Epithelial cell of proximal tubule (primary cell): ENCODE measurements around the gene SMAD6. TPM values are rescaled to one million over a fixed set of nuclear protein-coding genes. Genes with fewer than 3 reads are reported as not detected.
A peak's percentile ranks its signal among the peaks of the same experiment; 100 is the strongest.

ENCODE experiments used
- DNase-seq: peaks from one replicate; pipeline ENCODE4 v3.0.0-alpha.2; 2011; ENCODE audit warnings: low read depth
- H3K4me3 ChIP-seq: 2 replicates; pipeline ENCODE4 v1.5.1; 2011; ENCODE audit warnings: low read depth, mild to moderate bottlenecking, low read length
- total RNA-seq: library from RNA; depleted of rRNA; stranded (reverse); fragments of >200 nt; gene quantifications from 2 replicates; pipeline ENCODE4 v1.2.3, GENCODE V29; 2015
- TF ChIP-seq, protein P1 (sequence below): conservative IDR thresholded peaks from 2 replicates; pipeline ENCODE4 v1.5.1; 2012; ENCODE audit warnings: low read depth, mild to moderate bottlenecking, low read length

The SMAD6 gene
- total RNA-seq, 1 donor from 2014 or later: 22.1 TPM

DNA sequence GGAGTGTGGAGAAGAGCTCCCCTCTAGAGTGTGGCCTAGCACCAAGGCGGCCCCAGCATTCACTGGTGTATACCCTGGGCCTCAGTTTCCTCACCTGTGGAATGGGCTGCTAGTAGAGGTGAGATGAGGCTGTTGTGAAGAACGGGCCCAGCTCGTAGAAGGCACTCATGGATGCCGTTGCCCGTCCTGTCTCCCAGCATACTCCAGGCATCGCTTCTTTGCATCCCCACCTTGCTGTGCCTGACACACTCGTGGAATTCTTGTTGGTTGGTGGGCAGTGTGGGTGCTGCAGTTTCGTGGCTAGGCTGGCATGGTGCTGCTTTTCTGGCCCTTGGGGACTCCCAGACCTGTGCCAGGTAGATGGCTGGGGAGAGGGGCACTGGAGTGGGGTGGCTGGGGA lies 76.7 kb downstream of the SMAD6 start:
- TF ChIP-seq, protein P1, sequence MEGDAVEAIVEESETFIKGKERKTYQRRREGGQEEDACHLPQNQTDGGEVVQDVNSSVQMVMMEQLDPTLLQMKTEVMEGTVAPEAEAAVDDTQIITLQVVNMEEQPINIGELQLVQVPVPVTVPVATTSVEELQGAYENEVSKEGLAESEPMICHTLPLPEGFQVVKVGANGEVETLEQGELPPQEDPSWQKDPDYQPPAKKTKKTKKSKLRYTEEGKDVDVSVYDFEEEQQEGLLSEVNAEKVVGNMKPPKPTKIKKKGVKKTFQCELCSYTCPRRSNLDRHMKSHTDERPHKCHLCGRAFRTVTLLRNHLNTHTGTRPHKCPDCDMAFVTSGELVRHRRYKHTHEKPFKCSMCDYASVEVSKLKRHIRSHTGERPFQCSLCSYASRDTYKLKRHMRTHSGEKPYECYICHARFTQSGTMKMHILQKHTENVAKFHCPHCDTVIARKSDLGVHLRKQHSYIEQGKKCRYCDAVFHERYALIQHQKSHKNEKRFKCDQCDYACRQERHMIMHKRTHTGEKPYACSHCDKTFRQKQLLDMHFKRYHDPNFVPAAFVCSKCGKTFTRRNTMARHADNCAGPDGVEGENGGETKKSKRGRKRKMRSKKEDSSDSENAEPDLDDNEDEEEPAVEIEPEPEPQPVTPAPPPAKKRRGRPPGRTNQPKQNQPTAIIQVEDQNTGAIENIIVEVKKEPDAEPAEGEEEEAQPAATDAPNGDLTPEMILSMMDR: no peak
- DNase-seq: no peak

DNA sequence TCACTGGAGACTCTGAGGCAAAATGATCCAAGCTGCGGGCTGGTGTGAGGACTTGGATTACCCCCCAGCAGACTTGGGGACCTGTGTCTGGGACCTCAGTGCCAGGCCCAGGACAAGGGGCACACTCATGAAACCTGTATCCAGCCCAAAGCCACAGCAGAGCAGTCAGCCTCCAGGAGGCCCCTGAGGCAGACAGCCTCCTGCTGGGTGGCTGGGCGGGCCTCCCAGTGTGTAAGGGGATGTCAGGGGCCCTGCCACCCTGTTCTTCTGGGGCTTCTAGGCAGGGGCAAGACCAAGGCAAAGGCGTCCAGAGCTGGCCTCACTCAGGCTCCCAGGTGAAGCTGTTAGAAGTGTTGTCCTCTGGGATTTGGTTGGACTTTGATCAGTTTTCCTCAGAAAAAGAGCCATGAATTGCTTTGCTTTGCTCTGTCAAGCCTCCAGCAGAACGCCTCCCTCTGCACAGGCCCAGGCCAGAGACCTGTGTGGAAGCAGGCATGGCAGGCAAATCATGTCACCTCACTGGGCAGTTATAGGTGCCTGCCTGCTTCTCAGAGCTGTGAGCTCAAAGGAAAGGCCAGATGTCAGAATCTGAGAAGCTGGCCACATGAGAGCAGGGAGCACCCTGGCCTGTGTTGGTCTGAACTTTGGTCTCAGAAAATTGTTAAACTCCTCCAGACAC lies 77.4 kb downstream of the SMAD6 start:
- DNase-seq: no peak
- TF ChIP-seq, protein P1: no peak
- no peak overlapping the region for H3K4me3 ChIP-seq

More for the DNA sequence above, 76.7 kb downstream of the SMAD6 start:
- H3K4me3 ChIP-seq: no peak overlapping the region

DNA sequence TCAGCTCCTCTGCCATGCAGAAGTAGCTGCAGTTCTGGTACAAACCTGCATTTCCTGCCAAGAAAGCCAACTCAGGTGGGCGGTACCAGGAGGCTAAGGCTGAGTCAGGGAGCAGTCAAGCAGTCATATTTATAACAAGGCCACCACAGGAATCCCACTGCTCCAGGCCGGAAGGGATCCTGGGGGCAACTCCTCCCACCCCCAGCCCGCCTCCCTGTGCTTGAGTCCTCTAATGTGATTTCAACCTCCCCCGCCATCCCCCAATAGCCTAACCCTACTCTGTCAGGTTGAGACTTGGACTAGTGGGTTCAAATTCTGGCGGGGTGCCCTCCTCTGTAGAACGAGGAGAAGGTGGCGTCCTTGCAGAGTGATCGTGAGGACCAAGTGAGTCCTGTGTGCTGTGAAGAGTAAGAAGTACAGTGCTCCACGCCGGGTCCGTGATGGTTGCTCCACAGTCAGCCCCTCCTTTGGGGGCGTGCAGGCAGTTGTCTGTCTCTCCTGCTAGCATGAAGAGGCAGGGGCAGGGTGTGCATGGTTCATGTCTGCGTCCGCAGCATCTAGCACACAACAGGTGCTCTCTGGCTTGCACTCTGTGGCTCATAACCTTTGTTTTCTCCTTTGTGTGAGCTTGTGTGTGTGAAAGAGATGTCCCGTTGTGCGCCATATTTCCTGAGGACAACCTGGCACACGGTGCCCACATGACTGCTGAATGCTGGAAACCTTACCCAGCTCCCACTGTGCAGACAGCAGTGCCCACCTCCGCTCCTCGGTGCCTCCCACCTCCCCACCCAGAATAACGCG lies 78.3 kb downstream of the SMAD6 start:
- no peak overlapping the region for H3K4me3 ChIP-seq
- TF ChIP-seq, protein P1: no peak
- DNase-seq: peak; percentile 68

DNA sequence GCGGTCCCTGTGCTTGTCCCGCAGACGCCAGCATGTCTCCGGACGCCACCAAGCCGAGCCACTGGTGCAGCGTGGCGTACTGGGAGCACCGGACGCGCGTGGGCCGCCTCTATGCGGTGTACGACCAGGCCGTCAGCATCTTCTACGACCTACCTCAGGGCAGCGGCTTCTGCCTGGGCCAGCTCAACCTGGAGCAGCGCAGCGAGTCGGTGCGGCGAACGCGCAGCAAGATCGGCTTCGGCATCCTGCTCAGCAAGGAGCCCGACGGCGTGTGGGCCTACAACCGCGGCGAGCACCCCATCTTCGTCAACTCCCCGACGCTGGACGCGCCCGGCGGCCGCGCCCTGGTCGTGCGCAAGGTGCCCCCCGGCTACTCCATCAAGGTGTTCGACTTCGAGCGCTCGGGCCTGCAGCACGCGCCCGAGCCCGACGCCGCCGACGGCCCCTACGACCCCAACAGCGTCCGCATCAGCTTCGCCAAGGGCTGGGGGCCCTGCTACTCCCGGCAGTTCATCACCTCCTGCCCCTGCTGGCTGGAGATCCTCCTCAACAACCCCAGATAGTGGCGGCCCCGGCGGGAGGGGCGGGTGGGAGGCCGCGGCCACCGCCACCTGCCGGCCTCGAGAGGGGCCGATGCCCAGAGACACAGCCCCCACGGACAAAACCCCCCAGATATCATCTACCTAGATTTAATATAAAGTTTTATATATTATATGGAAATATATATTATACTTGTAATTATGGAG lies 79.1 kb downstream of the SMAD6 start:
- H3K4me3 ChIP-seq: no peak overlapping the region
- no peak for DNase-seq
- TF ChIP-seq, protein P1: no peak

DNA sequence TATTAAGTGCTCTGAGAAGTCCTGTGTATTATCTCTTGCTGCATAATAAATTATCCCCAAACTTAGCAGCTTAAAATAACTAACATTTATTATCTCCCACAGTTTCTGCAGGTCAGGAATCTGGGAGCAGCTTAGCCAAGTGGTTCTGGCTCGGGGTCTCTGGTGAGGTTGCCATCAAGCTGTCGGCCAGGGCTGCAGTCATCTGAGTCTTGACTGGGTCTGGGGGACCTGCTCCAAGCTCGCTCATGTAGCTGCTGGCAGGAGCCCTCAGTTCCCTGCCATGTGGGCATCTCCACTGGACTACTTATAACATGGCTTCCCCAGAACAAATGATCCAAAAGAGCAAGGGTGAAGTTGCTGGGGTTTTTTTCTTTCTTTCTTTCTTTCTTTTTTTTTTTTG lies 80.7 kb downstream of the SMAD6 start:
- no peak for DNase-seq
- TF ChIP-seq, protein P1: no peak
- H3K4me3 ChIP-seq: no peak overlapping the region

DNA sequence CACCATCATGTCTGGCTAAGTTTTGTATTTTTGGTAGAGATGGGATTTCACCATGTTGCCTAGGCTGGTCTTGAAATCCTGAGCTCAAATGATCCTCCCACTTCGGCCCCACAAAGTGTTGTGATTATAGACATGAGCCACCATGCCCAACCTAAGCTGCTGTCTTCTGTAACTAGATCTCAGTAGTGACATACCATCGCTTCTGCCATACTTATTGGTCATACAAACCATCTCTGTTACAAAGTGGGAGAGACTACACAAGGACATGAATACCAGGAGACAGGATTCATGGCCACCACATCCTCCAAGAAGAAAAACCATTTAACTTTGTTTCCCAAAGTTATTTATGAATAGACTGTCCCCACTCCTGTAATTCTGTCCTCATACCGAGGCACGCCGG lies 81.3 kb downstream of the SMAD6 start:
- no peak overlapping the region for H3K4me3 ChIP-seq
- TF ChIP-seq, protein P1: no peak
- DNase-seq: no peak
